CD8-positive, alpha-beta memory T cell (primary cell): Measurements from ENCODE around the gene COA3. TPM values are rescaled to one million over a fixed set of nuclear protein-coding genes. Genes with fewer than 3 reads are reported as not detected.

Source experiments
- CTCF ChIA-PET: fragments of 350-600 bp; sonication (Branson Sonifier 250); formaldehyde crosslinking; loops from one replicate; lab custom pipeline; 2021; ENCODE audit warnings: antibody characterized with exemption; lab: Charles Lee
- POLR2A ChIA-PET: fragments of 350-600 bp; sonication (Branson Sonifier 250); formaldehyde crosslinking; loops from one replicate; lab custom pipeline; 2021; ENCODE audit warnings: antibody characterized with exemption; lab: Charles Lee
- DNase-seq, 5 donors: peaks; one replicate each; pipeline versions ENCODE4 v3.0.0 to v3.0.0-alpha.2; 2020 to 2022; ENCODE audit warnings: mixed read lengths in 1 of 5
- H3K27ac ChIP-seq: one replicate; pipeline ENCODE4 v1.7.0; 2013; ENCODE audit warnings: low read depth, mild to moderate bottlenecking, low read length, moderate library complexity
- H3K27me3 ChIP-seq: 2 replicates; pipeline ENCODE4 v1.7.0; 2013; ENCODE audit warnings: low read length, mild to moderate bottlenecking; ENCODE audit not compliant: insufficient read depth, poor library complexity, severe bottlenecking
- H3K36me3 ChIP-seq: 2 replicates; pipeline ENCODE4 v1.7.0; 2013; ENCODE audit warnings: mild to moderate bottlenecking, low read length, moderate library complexity; ENCODE audit not compliant: insufficient read depth
- H3K4me1 ChIP-seq: 2 replicates; pipeline ENCODE4 v1.7.0; 2013; ENCODE audit warnings: mild to moderate bottlenecking, low read length, moderate library complexity; ENCODE audit not compliant: insufficient read depth
- H3K4me3 ChIP-seq: 2 replicates; pipeline ENCODE4 v1.7.0; 2013; ENCODE audit warnings: mild to moderate bottlenecking, low read length
- H3K9me3 ChIP-seq: 2 replicates; pipeline ENCODE4 v1.7.0; 2013; ENCODE audit warnings: mild to moderate bottlenecking, low read length
- H3K27ac Mint-ChIP-seq, 8 donors: one replicate each; pipeline ENCODE4 v1.8.0; 2020 to 2021; ENCODE audit warnings: mixed read lengths in 8 of 8, mild to moderate bottlenecking in 6 of 8, inconsistent platforms in 3 of 8, moderate library complexity in 3 of 8
- H3K27me3 Mint-ChIP-seq, 2 donors: one replicate each; pipeline ENCODE4 v1.8.0; 2020 to 2021; ENCODE audit warnings: mixed read lengths in 2 of 2, mild to moderate bottlenecking in 1 of 2, moderate library complexity in 1 of 2
- H3K36me3 Mint-ChIP-seq, 3 donors: one replicate each; pipeline ENCODE4 v1.8.0; 2020 to 2021; ENCODE audit warnings: mixed read lengths in 3 of 3, inconsistent platforms in 1 of 3, mild to moderate bottlenecking in 1 of 3
- H3K4me1 Mint-ChIP-seq, 3 donors: one replicate each; pipeline ENCODE4 v1.8.0; 2020 to 2021; ENCODE audit warnings: mixed read lengths in 3 of 3, inconsistent platforms in 1 of 3, mild to moderate bottlenecking in 1 of 3
- H3K4me3 Mint-ChIP-seq, 7 donors: one replicate each; pipeline ENCODE4 v1.8.0; 2020 to 2021; ENCODE audit warnings: mixed read lengths in 7 of 7, mild to moderate bottlenecking in 6 of 7, moderate library complexity in 4 of 7, inconsistent platforms in 2 of 7
- H3K9me3 Mint-ChIP-seq, 5 donors: one replicate each; pipeline ENCODE4 v1.8.0; 2020 to 2022; ENCODE audit warnings: mixed read lengths in 5 of 5, mild to moderate bottlenecking in 3 of 5, moderate library complexity in 2 of 5, inconsistent platforms in 1 of 5
- polyA plus RNA-seq: library from polyadenylated mRNA; unstranded; fragments of 300-500 nt; fragmentation: Illumina TruSeq; gene quantifications from one replicate; pipeline ENCODE4 v1.2.3, GENCODE V29; 2021
- total RNA-seq, 2 experiments: library from RNA; stranded (reverse); gene quantifications; one replicate each; pipeline ENCODE4 v1.2.3, GENCODE V29; 2021

COA3 gene
- total and polyA plus RNA-seq, 3 experiments from 2014 or later, result 55.5 to 132 (median 60.8) TPM

- H3K4me3 Mint-ChIP-seq, result no peak within 1 kb of the TSS
- H3K27ac Mint-ChIP-seq, result peak within 1 kb of the TSS in 4 of 8 donors; percentile 8 to 84 (median 62)
- CTCF ChIA-PET, result interaction anchor here (1.4 kb wide), 1 partner anchor 11 kb away, joined by 6 read pairs; the partner anchor contains the start of gene PSME3
Observed at GRCh38 chr17:42844271-42844670, 45.8 kb upstream of the COA3 start, which contains the start of gene AOC2. AOC2 (plus strand) TSS chr17:42844580; CDS start chr17:42844627, 47 bp downstream.

GRCh38 chr17:42843358-42843934 lies 44.9 kb upstream of the COA3 start:
- H3K4me1 ChIP-seq, result no peaks in the 10 kb centered on the region
- no peak overlapping the region for H3K27ac ChIP-seq
- H3K4me3 Mint-ChIP-seq, result no peak overlapping the region
- peaks cover 0 to 2% of the 10 kb centered on the region in 2 donors for H3K27me3 Mint-ChIP-seq
- ChIA-PET POLR2A (no interaction called here), CTCF (interaction anchor here (1.4 kb wide), 1 partner anchor 10 kb away, joined by 6 read pairs; the partner anchor contains the start of gene PSME3)
- H3K36me3 Mint-ChIP-seq, result peaks cover 9 to 73% (median 25%) of the 10 kb centered on the region in 3 donors
- peak overlapping the region in 1 of 8 donors; percentile 50 for H3K27ac Mint-ChIP-seq
- no peaks in the 10 kb centered on the region for H3K27me3 ChIP-seq
- H3K4me3 ChIP-seq, result no peak overlapping the region
- peaks cover 42% of the 10 kb centered on the region for H3K36me3 ChIP-seq
- peaks cover 0 to 8% (median 6%) of the 10 kb centered on the region in 3 donors for H3K4me1 Mint-ChIP-seq
- DNase-seq, result peak in 1 of 5 donors; percentile 17
- H3K9me3 ChIP-seq, result no peaks in the 10 kb centered on the region
- H3K9me3 Mint-ChIP-seq, result no peaks in the 10 kb centered on the region

More at GRCh38 chr17:42844271-42844670, 45.8 kb upstream of the COA3 start, which contains the start of gene AOC2:
- no peaks in the 10 kb centered on the region for H3K27me3 ChIP-seq
- no peaks in the 10 kb centered on the region for H3K4me1 ChIP-seq
- H3K4me1 Mint-ChIP-seq, result peaks cover 0 to 8% (median 6%) of the 10 kb centered on the region in 3 donors
- H3K4me3 ChIP-seq, result no peak within 1 kb of the TSS
- POLR2A ChIA-PET, result no interaction called here
- no peaks in the 10 kb centered on the region for H3K9me3 Mint-ChIP-seq
- H3K36me3 ChIP-seq, result peaks cover 34% of the 10 kb centered on the region
- no peak for DNase-seq
- H3K27ac ChIP-seq, result no peak within 1 kb of the TSS
- H3K27me3 Mint-ChIP-seq, result peaks cover 0 to 2% of the 10 kb centered on the region in 2 donors
- H3K9me3 ChIP-seq, result no peaks in the 10 kb centered on the region
- H3K36me3 Mint-ChIP-seq, result peaks cover 3 to 64% (median 21%) of the 10 kb centered on the region in 3 donors

DNA sequence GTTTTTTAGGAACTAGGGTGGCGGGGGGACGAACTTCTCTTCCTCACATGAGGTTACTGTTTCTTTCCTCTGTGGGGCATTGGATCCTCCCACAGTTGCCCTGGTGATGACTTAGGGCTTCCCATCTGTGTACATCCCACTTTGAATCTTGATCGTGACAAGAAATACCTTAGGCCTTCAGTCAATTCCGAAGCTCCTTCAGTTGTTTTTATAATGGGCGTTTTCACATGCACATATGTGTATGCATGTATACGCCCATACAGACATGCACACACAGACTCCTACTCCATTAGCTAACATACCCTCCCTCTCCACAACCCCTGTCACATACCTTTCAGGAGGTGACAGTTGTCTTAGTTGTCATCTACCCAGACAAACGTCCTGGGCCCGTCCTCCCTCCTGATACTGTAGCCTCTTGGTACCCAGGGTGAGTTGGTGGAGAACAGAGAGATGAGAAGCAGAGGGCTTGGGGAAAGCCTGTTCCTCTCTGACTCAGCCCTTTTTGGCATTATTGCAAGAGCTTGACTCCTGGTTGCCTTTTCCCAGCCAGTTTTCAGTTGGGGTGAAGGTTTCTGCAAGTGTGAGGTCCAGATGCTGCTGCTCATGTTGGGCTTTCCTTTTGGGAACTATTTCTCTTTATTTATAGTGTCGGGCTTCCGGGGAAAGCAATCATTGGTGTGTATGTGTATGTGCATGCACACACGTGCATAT lies 43.6 kb upstream of the COA3 start:
- ChIA-PET CTCF (no interaction called here), POLR2A (no interaction called here)
- DNase-seq, result no peak
- H3K27me3 ChIP-seq, result no peaks in the 10 kb centered on the region
- peaks cover 54% of the 10 kb centered on the region for H3K36me3 ChIP-seq
- Mint-ChIP-seq H3K36me3 (peaks cover 9 to 86% (median 30%) of the 10 kb centered on the region in 3 donors), H3K27ac (no peak overlapping the region), H3K4me1 (peaks cover 6 to 12% (median 8%) of the 10 kb centered on the region in 3 donors), H3K27me3 (peaks cover 0 to 2% of the 10 kb centered on the region in 2 donors), H3K4me3 (no peak overlapping the region), H3K9me3 (no peaks in the 10 kb centered on the region)
- H3K4me1 ChIP-seq, result no peaks in the 10 kb centered on the region
- H3K27ac ChIP-seq, result no peak overlapping the region
- no peak overlapping the region for H3K4me3 ChIP-seq
- H3K9me3 ChIP-seq, result no peaks in the 10 kb centered on the region

DNA sequence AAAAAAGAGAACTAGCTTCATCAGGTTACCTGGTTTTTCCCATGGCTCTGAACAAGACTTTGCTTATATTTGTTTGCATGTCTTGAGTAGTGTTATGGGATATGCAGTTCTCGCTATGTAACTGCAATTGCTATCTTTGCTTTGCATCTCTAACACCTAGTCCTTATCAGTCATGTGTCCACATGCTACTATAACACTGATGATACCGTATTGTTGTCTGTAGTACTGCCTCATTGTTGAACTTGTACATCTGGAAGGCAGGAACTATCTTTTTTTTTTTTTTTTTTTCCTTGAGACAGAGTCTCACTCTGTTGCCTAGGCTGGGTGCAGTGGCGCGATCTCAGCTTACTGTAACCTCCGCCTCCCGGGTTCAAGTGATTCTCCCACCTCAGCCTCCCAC lies 37.2 kb upstream of the COA3 start:
- H3K9me3 Mint-ChIP-seq, result no peaks in the 10 kb centered on the region
- POLR2A ChIA-PET, result no interaction called here
- Histone ChIP-seq H3K27me3 (no peaks in the 10 kb centered on the region), H3K4me3 (no peak overlapping the region), H3K27ac (no peak overlapping the region), H3K36me3 (peaks cover 24% of the 10 kb centered on the region), H3K9me3 (no peaks in the 10 kb centered on the region), H3K4me1 (peaks cover 19% of the 10 kb centered on the region)
- H3K36me3 Mint-ChIP-seq, result peaks cover 9 to 62% (median 16%) of the 10 kb centered on the region in 3 donors
- CTCF ChIA-PET, result interaction anchor here (1.8 to 2.1 kb wide), 2 partner anchors 10 to 12 kb away, joined by 4 to 5 read pairs; partner anchors contain the start of gene BECN1
- peak overlapping the region in 1 of 8 donors; percentile 15 for H3K27ac Mint-ChIP-seq
- peak overlapping the region in 1 of 7 donors; percentile 48 for H3K4me3 Mint-ChIP-seq
- no peaks in the 10 kb centered on the region for H3K27me3 Mint-ChIP-seq
- no peak for DNase-seq
- peaks cover 25 to 30% (median 30%) of the 10 kb centered on the region in 3 donors for H3K4me1 Mint-ChIP-seq

DNA sequence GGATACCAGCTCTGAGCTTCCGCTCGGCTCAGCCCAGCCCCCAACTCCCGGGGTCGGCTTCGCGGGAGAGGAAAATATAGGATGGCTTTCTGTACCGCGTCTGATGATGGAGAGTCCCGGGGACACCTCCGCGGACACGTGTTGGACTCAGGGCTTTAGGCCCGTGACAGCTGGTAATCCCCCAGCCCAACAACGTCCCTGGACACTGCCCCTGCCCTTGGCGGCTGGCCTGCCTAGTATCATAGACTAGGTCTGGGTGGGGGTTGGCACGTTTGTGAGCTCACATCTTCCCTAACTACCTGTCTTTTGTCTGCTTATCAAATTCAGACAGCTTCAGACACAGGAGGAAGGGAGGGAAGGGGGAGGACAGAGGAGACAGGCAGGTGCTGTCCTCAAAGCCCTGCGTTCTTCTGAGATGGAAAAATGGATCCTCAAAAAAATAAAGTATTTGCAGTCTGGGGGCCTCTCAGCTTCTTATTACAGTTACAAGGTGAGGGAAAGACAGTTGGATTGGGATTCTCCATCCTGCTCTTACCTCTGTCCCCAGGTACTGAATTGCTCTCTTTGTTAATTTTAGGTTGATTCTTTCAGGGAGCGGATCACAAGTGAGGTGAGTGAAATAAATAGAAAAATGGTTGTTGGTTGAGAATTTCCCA lies 35.4 kb upstream of the COA3 start:
- peak overlapping the region; percentile 98 to 100 (median 99) for H3K27ac Mint-ChIP-seq
- H3K4me1 Mint-ChIP-seq, result peaks cover 25 to 30% (median 30%) of the 10 kb centered on the region in 3 donors
- peaks cover 16% of the 10 kb centered on the region for H3K36me3 ChIP-seq
- peaks cover 19% of the 10 kb centered on the region for H3K4me1 ChIP-seq
- ChIA-PET CTCF (interaction anchor here (0.9 to 2.7 kb wide), 5 partner anchors 9 to 650 kb away, joined by 3 to 26 read pairs (median 4); partner anchors contain the start of genes BECN1, DHX8 and RPL27), POLR2A (interaction anchor here (0.8 to 2.0 kb wide), 3 partner anchors 10 to 70 kb away, joined by 3 to 12 read pairs (median 5); partner anchors contain the start of gene BECN1)
- no peaks in the 10 kb centered on the region for H3K9me3 ChIP-seq
- H3K9me3 Mint-ChIP-seq, result no peaks in the 10 kb centered on the region
- H3K4me3 Mint-ChIP-seq, result peak overlapping the region; percentile 97 to 99 (median 97)
- H3K36me3 Mint-ChIP-seq, result peaks cover 2 to 48% (median 9%) of the 10 kb centered on the region in 3 donors
- no peak for DNase-seq
- H3K27me3 Mint-ChIP-seq, result no peaks in the 10 kb centered on the region
- peak overlapping the region; percentile 85 for H3K4me3 ChIP-seq
- H3K27me3 ChIP-seq, result no peaks in the 10 kb centered on the region
- peak overlapping the region; percentile 92 for H3K27ac ChIP-seq

DNA sequence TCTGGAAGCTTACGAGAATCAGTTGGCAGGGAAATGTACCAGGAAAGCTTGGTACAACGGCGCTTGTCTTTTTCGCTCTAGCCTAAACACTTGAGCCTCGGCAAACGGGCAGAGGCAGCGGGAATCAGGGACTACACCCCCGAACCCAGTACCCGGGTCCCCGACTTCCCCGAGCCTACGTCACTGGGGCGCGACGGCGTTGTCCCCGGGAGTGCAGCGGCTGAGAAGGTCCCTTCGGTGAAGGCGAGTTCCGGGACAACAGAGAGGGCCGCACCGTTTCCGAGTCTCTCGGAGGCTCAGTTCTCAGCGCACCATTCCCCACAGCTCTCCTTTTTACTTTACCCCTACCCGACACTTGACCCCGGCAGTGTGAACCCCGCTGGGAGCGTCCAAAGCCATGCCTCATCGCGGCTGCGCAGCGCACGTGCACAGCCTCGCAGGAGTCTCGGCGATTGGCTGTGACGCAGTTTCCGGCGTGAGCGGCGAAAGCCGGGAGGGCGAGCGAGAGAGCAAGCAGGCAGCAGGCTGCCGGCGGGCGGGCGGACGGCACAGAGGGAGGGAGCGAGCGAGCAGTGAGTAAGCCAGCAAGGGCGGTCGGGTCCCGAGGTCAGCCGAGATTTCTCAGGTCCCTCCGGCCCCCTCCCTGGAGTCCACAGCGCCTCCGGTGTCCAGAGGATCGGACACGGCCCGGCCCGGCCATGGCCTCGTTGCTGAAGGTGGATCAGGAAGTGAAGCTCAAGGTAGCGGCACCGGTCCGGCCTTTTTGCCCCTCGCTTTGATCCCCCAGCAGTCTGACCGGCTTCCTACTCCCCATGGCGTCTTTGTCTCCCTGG lies 34.6 kb upstream of the COA3 start, which contains the start of gene PSME3:
TSS of gene PSME3 (plus strand) at position 464 of the 833 bp plus-strand sequence. CDS start at position 699, 235 bp downstream.
- H3K27me3 Mint-ChIP-seq, result peaks cover 2 to 3% of the 10 kb centered on the region in 2 donors
- peaks cover 0 to 41% (median 9%) of the 10 kb centered on the region in 3 donors for H3K36me3 Mint-ChIP-seq
- Histone ChIP-seq H3K27me3 (no peaks in the 10 kb centered on the region), H3K9me3 (no peaks in the 10 kb centered on the region), H3K4me3 (peak within 1 kb of the TSS; percentile 85), H3K36me3 (peaks cover 9% of the 10 kb centered on the region), H3K4me1 (peaks cover 19% of the 10 kb centered on the region), H3K27ac (peak within 1 kb of the TSS; percentile 92)
- peak within 1 kb of the TSS; percentile 98 to 100 (median 99) for H3K27ac Mint-ChIP-seq
- peaks cover 25 to 30% (median 30%) of the 10 kb centered on the region in 3 donors for H3K4me1 Mint-ChIP-seq
- ChIA-PET CTCF (interaction anchor here (0.9 to 2.7 kb wide), 6 partner anchors 9 to 651 kb away, joined by 3 to 26 read pairs (median 4); partner anchors contain the start of genes BECN1, DHX8 and RPL27), POLR2A (interaction anchor here (0.6 to 2.0 kb wide), 5 partner anchors 9 to 487 kb away, joined by 3 to 12 read pairs (median 5); partner anchors contain the start of genes BECN1 and VPS25)
- H3K9me3 Mint-ChIP-seq, result no peaks in the 10 kb centered on the region
- DNase-seq, result peak; percentile 82 to 91 (median 88)
- peak within 1 kb of the TSS; percentile 97 to 99 (median 97) for H3K4me3 Mint-ChIP-seq
